GM18511 (cell line): ENCODE data around the gene PACRG.

Source experiments
- ATAC-seq: cut with Tn5 transposase; IDR thresholded peaks from one replicate; pipeline ENCODE4 v1.9.1; 2021; ENCODE audit warnings: mild to moderate bottlenecking, moderate library complexity; ENCODE audit not compliant: unreplicated experiment

The PACRG gene

GRCh38 chr6:163260111-163260895, 532.5 kb downstream of the PACRG start:
- ATAC-seq = no peak

GRCh38 chr6:163260911-163261310, 533.1 kb downstream of the PACRG start:
- ATAC-seq = no peak

GRCh38 chr6:163261361-163261760, 533.6 kb downstream of the PACRG start:
- ATAC-seq = no peak

- no peak for ATAC-seq
These were observed 534.3 kb downstream of the PACRG start for GRCh38 chr6:163262080-163262479.

- ATAC-seq = no peak
These were observed 535.4 kb downstream of the PACRG start for GRCh38 chr6:163263196-163263595.

- no peak for ATAC-seq
These were observed 536.4 kb downstream of the PACRG start for GRCh38 chr6:163263998-163264661.

- ATAC-seq = no peak
These were observed 536.9 kb downstream of the PACRG start for GRCh38 chr6:163264662-163265035.

GRCh38 chr6:163281634-163282033, 553.9 kb downstream of the PACRG start:
- no peak for ATAC-seq

GRCh38 chr6:163282672-163283071, 554.9 kb downstream of the PACRG start:
- ATAC-seq = no peak

GRCh38 chr6:163284151-163284550, 556.4 kb downstream of the PACRG start:
- no peak for ATAC-seq

GRCh38 chr6:163285691-163286090, 557.9 kb downstream of the PACRG start:
- no peak for ATAC-seq

- no peak for ATAC-seq
These were observed 559.9 kb downstream of the PACRG start for GRCh38 chr6:163287626-163288025.

- no peak for ATAC-seq
These were observed 560.3 kb downstream of the PACRG start for GRCh38 chr6:163288066-163288465.

- ATAC-seq = no peak
These were observed 561.1 kb downstream of the PACRG start for GRCh38 chr6:163288915-163289314.

- ATAC-seq = no peak
These were observed 561.7 kb downstream of the PACRG start for GRCh38 chr6:163289447-163289846.

- ATAC-seq = no peak
These were observed 562.9 kb downstream of the PACRG start for GRCh38 chr6:163290545-163291274.

- no peak for ATAC-seq
These were observed 563.8 kb downstream of the PACRG start for GRCh38 chr6:163291622-163292021.

- ATAC-seq = no peak
These were observed 565.5 kb downstream of the PACRG start for GRCh38 chr6:163293286-163293685.

GRCh38 chr6:163294734-163295133, 567.0 kb downstream of the PACRG start:
- no peak for ATAC-seq

- ATAC-seq = no peak
These were observed 569.2 kb downstream of the PACRG start for GRCh38 chr6:163296835-163297519.
